Central memory CD8-positive, alpha-beta T cell (primary cell): ENCODE data around the gene CUL3.

Experiments used
- ATAC-seq: fragments of 150-1000 bp; cut with Tn5 transposase; replicated peaks from 2 replicates; pipeline ENCODE4 v1.10.0; 2022; ENCODE audit warnings: mild to moderate bottlenecking, moderate FRiP score, moderate number of reproducible peaks; ENCODE audit not compliant: poor library complexity, severe bottlenecking; ENCODE audit errors: extremely low read depth
- DNase-seq, 2 donors: peaks; one replicate each; pipeline ENCODE4 v3.0.0; 2021; ENCODE audit warnings: low spot score in 2 of 2
- H3K27ac Mint-ChIP-seq: one replicate; pipeline ENCODE4 v1.8.0; 2022; ENCODE audit warnings: low read depth, mild to moderate bottlenecking, moderate library complexity, mixed read lengths
- H3K27me3 Mint-ChIP-seq: one replicate; pipeline ENCODE4 v1.8.0; 2022; ENCODE audit warnings: mixed read lengths
- H3K36me3 Mint-ChIP-seq: one replicate; pipeline ENCODE4 v1.8.0; 2022; ENCODE audit warnings: mild to moderate bottlenecking, moderate library complexity, mixed read lengths; ENCODE audit not compliant: insufficient read depth
- H3K4me1 Mint-ChIP-seq: one replicate; pipeline ENCODE4 v1.8.0; 2022; ENCODE audit warnings: mixed read lengths
- H3K4me3 Mint-ChIP-seq: one replicate; pipeline ENCODE4 v1.8.0; 2022; ENCODE audit warnings: mild to moderate bottlenecking, moderate library complexity, mixed read lengths
- H3K9me3 Mint-ChIP-seq: one replicate; pipeline ENCODE4 v1.8.0; 2022; ENCODE audit warnings: mixed read lengths

The CUL3 gene

GRCh38 chr2:224555823-224556366, 29.3 kb downstream of the CUL3 start:
- no peak for ATAC-seq
- DNase-seq, result no peak
- H3K27me3 Mint-ChIP-seq, result no peaks in the 10 kb centered on the region
- peaks cover 8% of the 10 kb centered on the region for H3K36me3 Mint-ChIP-seq
- H3K27ac Mint-ChIP-seq, result no peak overlapping the region
- no peak overlapping the region for H3K4me3 Mint-ChIP-seq
- peaks cover 39% of the 10 kb centered on the region for H3K4me1 Mint-ChIP-seq
- H3K9me3 Mint-ChIP-seq, result no peaks in the 10 kb centered on the region

GRCh38 chr2:224552771-224553170, 32.4 kb downstream of the CUL3 start:
- H3K9me3 Mint-ChIP-seq, result no peaks in the 10 kb centered on the region
- H3K27ac Mint-ChIP-seq, result no peak overlapping the region
- no peak overlapping the region for H3K4me3 Mint-ChIP-seq
- no peak for DNase-seq
- ATAC-seq, result no peak
- H3K36me3 Mint-ChIP-seq, result peaks cover 19% of the 10 kb centered on the region
- no peaks in the 10 kb centered on the region for H3K27me3 Mint-ChIP-seq
- peaks cover 41% of the 10 kb centered on the region for H3K4me1 Mint-ChIP-seq

GRCh38 chr2:224551693-224552092, 33.5 kb downstream of the CUL3 start:
- no peak overlapping the region for H3K4me3 Mint-ChIP-seq
- no peak for ATAC-seq
- no peaks in the 10 kb centered on the region for H3K9me3 Mint-ChIP-seq
- peaks cover 46% of the 10 kb centered on the region for H3K4me1 Mint-ChIP-seq
- peaks cover 24% of the 10 kb centered on the region for H3K36me3 Mint-ChIP-seq
- H3K27me3 Mint-ChIP-seq, result no peaks in the 10 kb centered on the region
- no peak for DNase-seq
- H3K27ac Mint-ChIP-seq, result no peak overlapping the region

GRCh38 chr2:224546926-224547325, 38.2 kb downstream of the CUL3 start:
- DNase-seq, result no peak
- Mint-ChIP-seq H3K27me3 (no peaks in the 10 kb centered on the region), H3K27ac (no peak overlapping the region), H3K36me3 (peaks cover 19% of the 10 kb centered on the region), H3K4me1 (peaks cover 34% of the 10 kb centered on the region), H3K9me3 (no peaks in the 10 kb centered on the region), H3K4me3 (no peak overlapping the region)
- ATAC-seq, result no peak

GRCh38 chr2:224545884-224546644, 39.1 kb downstream of the CUL3 start:
- Mint-ChIP-seq H3K4me1 (peaks cover 43% of the 10 kb centered on the region), H3K27me3 (no peaks in the 10 kb centered on the region), H3K9me3 (no peaks in the 10 kb centered on the region), H3K27ac (no peak overlapping the region), H3K36me3 (peaks cover 22% of the 10 kb centered on the region), H3K4me3 (peak overlapping the region; percentile 8)
- DNase-seq (no peak), ATAC-seq (peak; percentile 19)

- Mint-ChIP-seq H3K27ac (no peak overlapping the region), H3K36me3 (peaks cover 26% of the 10 kb centered on the region), H3K27me3 (no peaks in the 10 kb centered on the region), H3K4me1 (peaks cover 54% of the 10 kb centered on the region), H3K9me3 (no peaks in the 10 kb centered on the region), H3K4me3 (no peak overlapping the region)
- no peak for ATAC-seq
- DNase-seq, result no peak
Measured at GRCh38 chr2:224543939-224544338, 41.2 kb downstream of the CUL3 start.

- DNase-seq (no peak), ATAC-seq (no peak)
- Mint-ChIP-seq H3K27me3 (no peaks in the 10 kb centered on the region), H3K36me3 (peaks cover 30% of the 10 kb centered on the region), H3K9me3 (no peaks in the 10 kb centered on the region), H3K4me3 (no peak overlapping the region), H3K27ac (peak overlapping the region; percentile 86), H3K4me1 (peaks cover 53% of the 10 kb centered on the region)
Measured at GRCh38 chr2:224538561-224539138, 46.5 kb downstream of the CUL3 start.

GRCh38 chr2:224532931-224533330, 52.2 kb downstream of the CUL3 start:
- H3K36me3 Mint-ChIP-seq, result peaks cover 37% of the 10 kb centered on the region
- H3K27ac Mint-ChIP-seq, result peak overlapping the region; percentile 60
- ATAC-seq (no peak), DNase-seq (no peak)
- no peaks in the 10 kb centered on the region for H3K9me3 Mint-ChIP-seq
- H3K4me3 Mint-ChIP-seq, result no peak overlapping the region
- H3K4me1 Mint-ChIP-seq, result peaks cover 45% of the 10 kb centered on the region
- no peaks in the 10 kb centered on the region for H3K27me3 Mint-ChIP-seq

- Mint-ChIP-seq H3K36me3 (peaks cover 40% of the 10 kb centered on the region), H3K9me3 (no peaks in the 10 kb centered on the region), H3K4me1 (peaks cover 49% of the 10 kb centered on the region), H3K4me3 (no peak overlapping the region), H3K27ac (peak overlapping the region; percentile 68), H3K27me3 (no peaks in the 10 kb centered on the region)
- DNase-seq (no peak), ATAC-seq (no peak)
Measured at GRCh38 chr2:224532441-224532840, 52.7 kb downstream of the CUL3 start.

- DNase-seq, result no peak
- Mint-ChIP-seq H3K4me1 (peaks cover 69% of the 10 kb centered on the region), H3K27me3 (no peaks in the 10 kb centered on the region), H3K27ac (peak overlapping the region; percentile 78), H3K9me3 (no peaks in the 10 kb centered on the region), H3K4me3 (no peak overlapping the region), H3K36me3 (peaks cover 30% of the 10 kb centered on the region)
- no peak for ATAC-seq
Measured at GRCh38 chr2:224528171-224528570, 57.0 kb downstream of the CUL3 start.

GRCh38 chr2:224525774-224526173, 59.4 kb downstream of the CUL3 start:
- peak overlapping the region; percentile 21 for H3K4me3 Mint-ChIP-seq
- peak overlapping the region; percentile 44 for H3K27ac Mint-ChIP-seq
- H3K4me1 Mint-ChIP-seq, result peaks cover 55% of the 10 kb centered on the region
- no peaks in the 10 kb centered on the region for H3K27me3 Mint-ChIP-seq
- no peak for DNase-seq
- no peaks in the 10 kb centered on the region for H3K9me3 Mint-ChIP-seq
- ATAC-seq, result no peak
- peaks cover 15% of the 10 kb centered on the region for H3K36me3 Mint-ChIP-seq

- H3K36me3 Mint-ChIP-seq, result peaks cover 12% of the 10 kb centered on the region
- peak overlapping the region; percentile 47 for H3K27ac Mint-ChIP-seq
- H3K27me3 Mint-ChIP-seq, result no peaks in the 10 kb centered on the region
- peaks cover 66% of the 10 kb centered on the region for H3K4me1 Mint-ChIP-seq
- H3K4me3 Mint-ChIP-seq, result peak overlapping the region; percentile 53
- DNase-seq, result no peak
- no peak for ATAC-seq
- no peaks in the 10 kb centered on the region for H3K9me3 Mint-ChIP-seq
Measured at GRCh38 chr2:224524657-224525056, 60.5 kb downstream of the CUL3 start.
